Neural progenitor cell (in vitro differentiated cells): ENCODE measurements around the gene SMCHD1. TPM values are rescaled to one million over a fixed set of nuclear protein-coding genes. Genes with fewer than 3 reads are reported as not detected.

Experiments used
- DNase-seq: peaks from one replicate; pipeline ENCODE4 v3.0.0-alpha.2; 2016; ENCODE audit warnings: low spot score
- H2AFZ ChIP-seq: fragments of 200-600 bp; sonication (generic); replicated peaks from 2 replicates; pipeline ENCODE4 v1.6.1; 2016; ENCODE audit warnings: antibody characterized with exemption
- H3F3A ChIP-seq: fragments of 200-600 bp; sonication (generic); 2 replicates; pipeline ENCODE4 v1.6.1; 2016; ENCODE audit warnings: antibody characterized with exemption, low read depth
- H3K27ac ChIP-seq: fragments of 200-600 bp; sonication (generic); 2 replicates; pipeline ENCODE4 v1.5.1; 2016; ENCODE audit warnings: mild to moderate bottlenecking
- H3K27me3 ChIP-seq: fragments of 200-600 bp; sonication (generic); 2 replicates; pipeline ENCODE4 v1.6.1; 2016; ENCODE audit warnings: mild to moderate bottlenecking, moderate library complexity
- H3K36me3 ChIP-seq: fragments of 200-600 bp; sonication (generic); 2 replicates; pipeline ENCODE4 v1.5.1; 2016
- H3K4me1 ChIP-seq: fragments of 200-600 bp; sonication (generic); 2 replicates; pipeline ENCODE4 v1.6.1; 2016; ENCODE audit warnings: mixed run types
- H3K4me2 ChIP-seq: fragments of 200-600 bp; sonication (generic); 2 replicates; pipeline ENCODE4 v1.6.1; 2016
- H3K4me3 ChIP-seq: fragments of 200-600 bp; sonication (generic); 2 replicates; pipeline ENCODE4 v1.5.1; 2016
- H3K79me2 ChIP-seq: fragments of 200-600 bp; sonication (generic); 2 replicates; pipeline ENCODE4 v1.6.1; 2016; ENCODE audit warnings: low read depth
- H3K9ac ChIP-seq: fragments of 200-600 bp; sonication (generic); 2 replicates; pipeline ENCODE4 v1.6.1; 2016
- H3K9me3 ChIP-seq: fragments of 200-600 bp; sonication (generic); 2 replicates; pipeline ENCODE4 v1.5.1; 2016; ENCODE audit warnings: low read depth
- H4K20me1 ChIP-seq: fragments of 200-600 bp; sonication (generic); 2 replicates; pipeline ENCODE4 v1.6.1; 2016; ENCODE audit warnings: low read depth
- H3K27ac Mint-ChIP-seq: 3 replicates; pipeline ENCODE4 v1.8.0; 2021; ENCODE audit warnings: mixed read lengths
- H3K27me3 Mint-ChIP-seq: 2 replicates; pipeline ENCODE4 v1.8.0; 2022; ENCODE audit warnings: low read depth, mild to moderate bottlenecking, inconsistent platforms, moderate library complexity, mixed read lengths; ENCODE audit not compliant: insufficient read depth
- H3K36me3 Mint-ChIP-seq: 3 replicates; pipeline ENCODE4 v1.8.0; 2021; ENCODE audit warnings: mixed read lengths
- H3K4me1 Mint-ChIP-seq: 3 replicates; pipeline ENCODE4 v1.8.0; 2021; ENCODE audit warnings: mixed read lengths
- H3K4me3 Mint-ChIP-seq: 3 replicates; pipeline ENCODE4 v1.8.0; 2021; ENCODE audit warnings: mild to moderate bottlenecking, moderate library complexity, mixed read lengths
- H3K9me3 Mint-ChIP-seq: 3 replicates; pipeline ENCODE4 v1.8.0; 2020; ENCODE audit warnings: mixed read lengths
- CTCF ChIP-seq: fragments of 200-600 bp; sonication (generic); IDR thresholded peaks from 2 replicates; pipeline ENCODE4 v1.5.1; 2017; ENCODE audit warnings: antibody characterized with exemption, mild to moderate bottlenecking
- EZH2 ChIP-seq: fragments of 200-600 bp; sonication (generic); IDR thresholded peaks from 2 replicates; pipeline ENCODE4 v1.6.1; 2017; ENCODE audit warnings: antibody characterized with exemption, mild to moderate bottlenecking, moderate library complexity
- EZH2phosphoT487 ChIP-seq: fragments of 200-600 bp; sonication (generic); IDR thresholded peaks from 2 replicates; pipeline ENCODE4 v1.6.1; 2017; ENCODE audit warnings: antibody characterized with exemption
- total RNA-seq: library from RNA; depleted of rRNA; stranded (reverse); fragments of >200 nt; gene quantifications from 2 replicates; pipeline ENCODE4 v1.2.3, GENCODE V29; 2015; ENCODE audit warnings: low replicate concordance

Gene SMCHD1
- 65.3 and 127 TPM in 2 replicates for total RNA-seq

- H3K4me3 Mint-ChIP-seq: peak within 1 kb of the TSS; percentile 97
- Histone ChIP-seq H3F3A (peaks cover 16% of the 10 kb centered on the region), H3K4me2 (peak within 1 kb of the TSS; percentile 92), H2AFZ (peak within 1 kb of the TSS; percentile 99), H3K9me3 (no peaks in the 10 kb centered on the region), H3K27ac (peak within 1 kb of the TSS; percentile 87), H3K79me2 (peaks cover 46% of the 10 kb centered on the region), H3K4me3 (peak within 1 kb of the TSS; percentile 74), H4K20me1 (peaks cover 39% of the 10 kb centered on the region), H3K27me3 (peaks cover 26% of the 10 kb centered on the region), H3K9ac (peak within 1 kb of the TSS; percentile 80), H3K36me3 (no peaks in the 10 kb centered on the region), H3K4me1 (peaks cover 5% of the 10 kb centered on the region)
- H3K4me1 Mint-ChIP-seq: peaks cover 25% of the 10 kb centered on the region
- TF ChIP-seq CTCF (no peak), EZH2phosphoT487 (no peak), EZH2 (no peak)
- peak; percentile 91 for DNase-seq
- H3K27ac Mint-ChIP-seq: peak within 1 kb of the TSS; percentile 93
- peaks cover 8% of the 10 kb centered on the region for H3K36me3 Mint-ChIP-seq
- H3K27me3 Mint-ChIP-seq: peaks cover 2% of the 10 kb centered on the region
- no peaks in the 10 kb centered on the region for H3K9me3 Mint-ChIP-seq
These were observed at the start of gene SMCHD1 for GRCh38 chr18:2655178-2655953. Gene SMCHD1 (plus strand): TSS chr18:2655726. CDS start chr18:2656076, 350 bp downstream.

GRCh38 chr18:2606335-2606734 is 49.2 kb upstream of the SMCHD1 start:
- peaks cover 9% of the 10 kb centered on the region for H3K36me3 Mint-ChIP-seq
- H3K27me3 ChIP-seq: no peaks in the 10 kb centered on the region
- H3K4me2 ChIP-seq: no peak overlapping the region
- no peak overlapping the region for H3K4me3 ChIP-seq
- DNase-seq: no peak
- no peaks in the 10 kb centered on the region for H3K4me1 Mint-ChIP-seq
- no peaks in the 10 kb centered on the region for H3K79me2 ChIP-seq
- H3K4me3 Mint-ChIP-seq: no peak overlapping the region
- no peaks in the 10 kb centered on the region for H3K27me3 Mint-ChIP-seq
- H3K9ac ChIP-seq: no peak overlapping the region
- peaks cover 11% of the 10 kb centered on the region for H3F3A ChIP-seq
- no peaks in the 10 kb centered on the region for H3K9me3 ChIP-seq
- peaks cover 41% of the 10 kb centered on the region for H3K36me3 ChIP-seq
- no peaks in the 10 kb centered on the region for H3K9me3 Mint-ChIP-seq
- TF ChIP-seq EZH2phosphoT487 (no peak), CTCF (no peak), EZH2 (no peak)
- H3K27ac Mint-ChIP-seq: no peak overlapping the region
- H3K4me1 ChIP-seq: no peaks in the 10 kb centered on the region
- H4K20me1 ChIP-seq: no peaks in the 10 kb centered on the region
- no peak overlapping the region for H2AFZ ChIP-seq
- H3K27ac ChIP-seq: no peak overlapping the region

- Histone ChIP-seq H3K27ac (no peak overlapping the region), H2AFZ (no peak overlapping the region), H3K4me1 (no peaks in the 10 kb centered on the region), H3K36me3 (peaks cover 36% of the 10 kb centered on the region), H3K27me3 (no peaks in the 10 kb centered on the region), H4K20me1 (no peaks in the 10 kb centered on the region), H3K79me2 (no peaks in the 10 kb centered on the region), H3F3A (peaks cover 11% of the 10 kb centered on the region), H3K4me3 (no peak overlapping the region), H3K9ac (no peak overlapping the region), H3K4me2 (no peak overlapping the region), H3K9me3 (no peaks in the 10 kb centered on the region)
- H3K9me3 Mint-ChIP-seq: no peaks in the 10 kb centered on the region
- H3K27ac Mint-ChIP-seq: no peak overlapping the region
- no peaks in the 10 kb centered on the region for H3K27me3 Mint-ChIP-seq
- H3K4me3 Mint-ChIP-seq: no peak overlapping the region
- DNase-seq: no peak
- no peak for TF ChIP-seq EZH2
- TF ChIP-seq EZH2phosphoT487: no peak
- TF ChIP-seq CTCF: no peak
- H3K4me1 Mint-ChIP-seq: no peaks in the 10 kb centered on the region
- H3K36me3 Mint-ChIP-seq: peaks cover 10% of the 10 kb centered on the region
These were observed 45.9 kb upstream of the SMCHD1 start for GRCh38 chr18:2609604-2610003.
